C4-2B (cell line): ENCODE data around the gene HSF2BP.
"Not testable (repeated sequence)": the region's sequence is repeated elsewhere in the genome, so short reads cannot be mapped to it uniquely, and the experiment has no call there.

Experiments used
- ZFX ChIP-seq: fragments of 450-650 bp; IDR thresholded peaks from 2 replicates; pipeline ENCODE4 v1.6.1; 2017
- TF ChIP-seq, protein P1 (sequence below): fragments of 450-650 bp; conservative IDR thresholded peaks from 2 replicates; pipeline ENCODE4 v1.5.1; 2017; ENCODE audit warnings: mild to moderate bottlenecking

- TF ChIP-seq, protein P1, sequence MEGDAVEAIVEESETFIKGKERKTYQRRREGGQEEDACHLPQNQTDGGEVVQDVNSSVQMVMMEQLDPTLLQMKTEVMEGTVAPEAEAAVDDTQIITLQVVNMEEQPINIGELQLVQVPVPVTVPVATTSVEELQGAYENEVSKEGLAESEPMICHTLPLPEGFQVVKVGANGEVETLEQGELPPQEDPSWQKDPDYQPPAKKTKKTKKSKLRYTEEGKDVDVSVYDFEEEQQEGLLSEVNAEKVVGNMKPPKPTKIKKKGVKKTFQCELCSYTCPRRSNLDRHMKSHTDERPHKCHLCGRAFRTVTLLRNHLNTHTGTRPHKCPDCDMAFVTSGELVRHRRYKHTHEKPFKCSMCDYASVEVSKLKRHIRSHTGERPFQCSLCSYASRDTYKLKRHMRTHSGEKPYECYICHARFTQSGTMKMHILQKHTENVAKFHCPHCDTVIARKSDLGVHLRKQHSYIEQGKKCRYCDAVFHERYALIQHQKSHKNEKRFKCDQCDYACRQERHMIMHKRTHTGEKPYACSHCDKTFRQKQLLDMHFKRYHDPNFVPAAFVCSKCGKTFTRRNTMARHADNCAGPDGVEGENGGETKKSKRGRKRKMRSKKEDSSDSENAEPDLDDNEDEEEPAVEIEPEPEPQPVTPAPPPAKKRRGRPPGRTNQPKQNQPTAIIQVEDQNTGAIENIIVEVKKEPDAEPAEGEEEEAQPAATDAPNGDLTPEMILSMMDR: not testable (repeated sequence)
- not testable (repeated sequence) for TF ChIP-seq ZFX
Measured at GRCh38 chr21:43488235-43488634, 171.1 kb downstream of the HSF2BP start.
